ENCODE results near the gene HLA-A.
"Not testable (repeated sequence)": the region's sequence is repeated elsewhere in the genome, so short reads cannot be mapped to it uniquely, and the experiment has no call there.

Gene HLA-A

DNA sequence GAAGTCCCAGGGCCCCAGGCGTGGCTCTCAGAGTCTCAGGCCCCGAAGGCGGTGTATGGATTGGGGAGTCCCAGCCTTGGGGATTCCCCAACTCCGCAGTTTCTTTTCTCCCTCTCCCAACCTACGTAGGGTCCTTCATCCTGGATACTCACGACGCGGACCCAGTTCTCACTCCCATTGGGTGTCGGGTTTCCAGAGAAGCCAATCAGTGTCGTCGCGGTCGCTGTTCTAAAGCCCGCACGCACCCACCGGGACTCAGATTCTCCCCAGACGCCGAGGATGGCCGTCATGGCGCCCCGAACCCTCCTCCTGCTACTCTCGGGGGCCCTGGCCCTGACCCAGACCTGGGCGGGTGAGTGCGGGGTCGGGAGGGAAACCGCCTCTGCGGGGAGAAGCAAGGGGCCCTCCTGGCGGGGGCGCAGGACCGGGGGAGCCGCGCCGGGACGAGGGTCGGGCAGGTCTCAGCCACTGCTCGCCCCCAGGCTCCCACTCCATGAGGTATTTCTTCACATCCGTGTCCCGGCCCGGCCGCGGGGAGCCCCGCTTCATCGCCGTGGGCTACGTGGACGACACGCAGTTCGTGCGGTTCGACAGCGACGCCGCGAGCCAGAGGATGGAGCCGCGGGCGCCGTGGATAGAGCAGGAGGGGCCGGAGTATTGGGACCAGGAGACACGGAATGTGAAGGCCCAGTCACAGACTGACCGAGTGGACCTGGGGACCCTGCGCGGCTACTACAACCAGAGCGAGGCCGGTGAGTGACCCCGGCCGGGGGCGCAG lies at the start of gene HLA-A:
TSS of gene HLA-A (plus strand) at position 258 of the 778 bp plus-strand sequence. CDS start at position 280, 22 bp downstream.
- DNase-seq: peak; percentile 95

DNA sequence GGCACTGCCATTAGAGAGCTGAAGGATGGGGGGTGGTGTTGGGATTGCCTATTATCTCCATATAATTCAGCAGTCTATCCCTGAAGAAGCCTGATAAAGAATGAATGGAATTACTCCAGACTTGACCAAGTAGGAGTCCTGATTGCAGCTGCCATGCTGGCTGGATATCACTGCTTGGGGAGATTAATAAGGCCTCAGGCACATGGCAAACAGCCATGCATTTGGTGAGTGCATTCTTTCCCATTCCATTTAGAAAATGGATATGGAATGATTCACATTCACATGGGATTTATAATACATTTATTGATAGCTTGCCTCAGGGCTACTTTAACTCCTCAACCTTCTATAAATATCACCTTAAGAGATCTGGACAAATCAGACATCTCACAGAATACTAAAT lies 49.6 kb upstream of the HLA-A start:
- DNase-seq: no peak

DNA sequence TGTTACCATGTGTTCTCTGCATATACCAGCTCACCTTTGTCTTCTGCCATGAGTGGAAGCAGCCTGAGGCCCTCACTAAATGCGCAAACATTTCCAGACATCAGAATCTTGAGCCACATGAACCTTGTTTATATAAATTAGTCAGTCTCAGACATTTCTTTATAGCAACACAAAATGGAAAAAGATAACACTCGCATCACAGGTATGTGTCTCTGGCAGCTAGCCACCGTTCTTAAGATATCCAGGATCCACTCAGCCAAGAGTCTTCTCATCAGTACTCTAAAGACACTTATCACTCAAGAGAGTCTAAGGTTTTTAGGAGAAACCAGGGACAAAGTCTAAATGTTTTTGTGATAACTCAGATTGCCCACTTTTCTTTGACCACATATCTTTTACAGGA lies 43.1 kb upstream of the HLA-A start:
- DNase-seq: no peak

DNA sequence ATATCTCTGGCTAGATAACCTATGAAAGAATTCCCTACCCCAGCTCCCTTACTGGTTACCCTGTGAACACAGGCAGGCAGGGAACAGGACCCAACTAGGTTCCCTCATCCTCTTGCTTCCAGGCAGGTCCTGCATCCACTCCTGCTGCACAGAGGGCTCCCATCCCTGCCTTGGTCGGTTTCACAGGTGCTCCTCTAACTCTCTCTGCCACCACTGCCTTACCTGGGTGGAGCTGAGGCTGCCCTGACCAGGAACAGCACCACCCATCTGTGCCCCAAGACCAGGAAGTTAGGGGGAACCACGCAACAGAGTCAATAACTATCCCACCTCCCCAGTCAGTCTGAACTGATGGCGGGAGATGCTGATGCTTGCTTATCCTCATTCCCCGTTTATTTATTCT lies 37.0 kb upstream of the HLA-A start:
- no peak for DNase-seq

DNA sequence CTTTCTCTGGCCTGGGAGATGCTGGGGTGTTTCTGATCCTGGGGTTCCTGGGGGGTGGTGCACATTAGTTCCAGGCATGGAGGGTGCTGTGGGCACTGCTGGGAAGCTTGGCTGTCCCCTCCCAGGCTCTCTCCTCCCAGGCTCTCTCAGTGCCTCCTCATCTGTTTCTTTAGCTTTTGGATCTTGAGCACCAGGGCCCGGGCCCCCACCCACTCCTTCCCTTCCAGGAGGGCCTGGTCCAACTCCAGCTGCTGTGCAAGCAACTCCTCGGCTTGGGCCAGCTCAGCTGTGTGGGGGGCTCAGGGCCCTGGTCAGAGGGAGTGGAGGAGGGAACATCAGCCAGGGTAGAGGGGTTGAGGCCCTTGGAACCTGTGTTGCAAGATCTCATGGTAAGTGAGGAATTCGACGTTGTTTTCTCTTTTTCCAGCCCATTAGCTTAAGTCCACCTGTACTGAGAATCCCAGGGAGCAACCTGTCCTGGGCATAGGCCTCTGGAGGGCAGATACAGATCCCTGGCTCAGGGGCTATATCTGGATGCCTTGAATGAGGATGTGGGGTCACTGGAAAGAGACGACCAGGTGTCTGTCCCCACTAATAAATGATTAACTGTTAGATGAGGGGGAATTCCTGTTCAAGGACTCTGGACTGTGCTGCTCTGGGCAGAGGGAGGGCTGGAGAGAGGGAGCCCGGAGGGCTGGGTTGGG lies 34.5 kb upstream of the HLA-A start:
- DNase-seq: no peak

DNA sequence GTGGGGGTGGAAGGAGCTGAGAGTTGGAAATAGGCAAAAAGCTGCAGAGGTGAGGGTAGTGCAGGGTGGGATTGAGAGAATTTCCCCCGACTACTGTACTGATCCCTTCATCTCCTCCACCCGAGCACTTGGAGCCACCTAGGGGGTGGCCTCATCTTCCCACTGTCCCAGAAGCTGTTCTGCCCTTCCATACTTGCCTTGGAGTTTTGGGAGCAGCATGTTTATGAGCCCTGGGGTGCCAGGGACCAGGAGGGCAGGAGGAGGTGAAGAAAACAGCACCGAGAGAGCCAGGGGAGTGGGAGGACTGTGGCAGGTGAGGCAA lies 34.0 kb upstream of the HLA-A start:
- DNase-seq: no peak

DNA sequence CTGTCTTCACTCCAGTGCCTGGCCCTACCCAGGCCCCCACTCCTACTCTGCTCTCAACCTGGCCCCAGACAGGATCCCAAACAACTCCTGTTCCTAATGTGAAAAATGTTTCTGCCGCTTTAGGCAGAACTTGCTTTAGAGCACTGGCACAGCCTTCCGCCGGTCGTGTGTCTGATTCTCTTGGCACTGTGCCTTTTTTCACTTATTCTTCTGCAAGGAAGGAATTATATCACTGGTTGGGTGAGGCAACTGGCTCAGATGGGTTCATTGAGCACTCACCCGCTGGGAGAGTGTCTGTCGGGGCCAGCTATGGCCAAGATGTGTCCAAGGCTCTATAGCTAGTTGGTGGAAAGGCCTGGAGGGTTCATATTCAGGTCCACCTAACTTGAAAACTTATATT lies 33.6 kb upstream of the HLA-A start:
- DNase-seq: no peak

DNA sequence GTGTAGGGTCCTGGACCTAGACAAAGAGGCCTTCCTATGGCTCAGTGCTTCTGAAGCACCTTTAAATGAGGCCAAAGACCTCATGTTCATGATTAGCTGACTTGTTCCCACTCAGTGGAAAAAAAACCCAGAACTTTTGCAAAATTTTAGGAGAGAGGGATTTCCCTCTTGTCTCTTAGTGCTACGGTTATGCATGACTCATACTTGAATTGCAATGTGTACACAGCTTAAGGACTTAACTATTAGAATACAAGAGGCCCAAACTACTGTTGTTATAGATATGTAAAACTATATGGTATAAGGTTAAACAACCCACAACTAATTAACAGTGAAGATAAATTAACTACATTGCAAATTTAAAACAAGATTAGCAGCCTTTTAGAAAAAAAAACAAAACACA lies 32.3 kb upstream of the HLA-A start:
- no peak for DNase-seq

DNA sequence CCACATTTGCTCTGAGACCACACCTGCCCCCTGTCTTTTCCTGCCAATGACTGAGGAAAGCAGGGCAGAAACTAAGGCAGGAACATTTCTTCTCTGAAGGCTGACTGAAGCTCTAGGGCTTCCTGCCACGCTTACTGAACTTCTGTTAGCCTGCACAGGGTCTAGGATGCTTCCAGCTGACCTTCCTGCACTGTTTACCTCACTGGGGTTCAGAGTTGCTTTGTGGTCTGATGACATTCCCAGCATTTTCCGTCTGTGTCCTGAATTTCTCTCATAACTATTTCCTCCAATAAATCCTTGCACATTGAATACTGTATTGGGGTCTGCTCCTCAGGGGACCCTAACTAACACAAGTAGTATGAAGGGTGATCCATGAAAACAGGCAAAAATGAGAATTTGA lies 29.5 kb upstream of the HLA-A start:
- DNase-seq: no peak

DNA sequence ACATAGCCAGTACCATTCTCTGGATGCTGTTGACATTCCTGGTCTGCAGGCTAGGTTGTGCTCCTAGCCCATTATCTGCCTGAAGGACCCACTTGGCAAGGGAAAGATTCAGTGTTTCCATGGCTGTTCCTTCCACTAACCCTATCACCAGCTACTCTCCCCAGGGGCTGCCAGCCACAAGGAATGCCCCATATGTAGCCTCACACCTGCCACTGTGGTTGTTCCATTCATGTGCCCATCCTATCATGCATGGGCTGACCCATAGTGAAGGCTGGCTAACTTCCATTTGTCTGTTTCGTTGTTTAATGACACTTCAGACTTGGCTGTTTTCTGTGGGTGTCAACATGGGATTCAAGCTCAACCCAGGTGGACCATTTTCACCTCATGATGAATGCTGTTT lies 25.6 kb upstream of the HLA-A start:
- DNase-seq: no peak

DNA sequence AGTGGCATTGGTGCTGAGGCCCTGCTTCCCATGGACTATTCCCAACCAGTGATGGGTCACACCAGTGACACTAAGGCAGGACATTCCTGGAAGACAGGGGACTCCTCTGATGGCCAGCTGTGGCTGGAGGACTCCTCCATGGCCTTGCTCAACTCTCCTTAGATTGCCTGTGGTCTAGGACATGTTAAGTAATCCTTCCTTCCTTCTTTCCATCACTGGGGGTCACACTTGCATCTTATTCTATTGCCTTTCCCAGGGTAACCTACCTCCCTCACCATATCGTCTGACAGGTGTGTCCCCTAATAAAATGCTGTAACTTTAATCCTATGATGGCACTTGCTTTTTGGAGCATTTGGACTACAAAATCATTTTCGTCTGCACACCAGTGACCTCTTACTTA lies 24.5 kb upstream of the HLA-A start:
- no peak for DNase-seq

DNA sequence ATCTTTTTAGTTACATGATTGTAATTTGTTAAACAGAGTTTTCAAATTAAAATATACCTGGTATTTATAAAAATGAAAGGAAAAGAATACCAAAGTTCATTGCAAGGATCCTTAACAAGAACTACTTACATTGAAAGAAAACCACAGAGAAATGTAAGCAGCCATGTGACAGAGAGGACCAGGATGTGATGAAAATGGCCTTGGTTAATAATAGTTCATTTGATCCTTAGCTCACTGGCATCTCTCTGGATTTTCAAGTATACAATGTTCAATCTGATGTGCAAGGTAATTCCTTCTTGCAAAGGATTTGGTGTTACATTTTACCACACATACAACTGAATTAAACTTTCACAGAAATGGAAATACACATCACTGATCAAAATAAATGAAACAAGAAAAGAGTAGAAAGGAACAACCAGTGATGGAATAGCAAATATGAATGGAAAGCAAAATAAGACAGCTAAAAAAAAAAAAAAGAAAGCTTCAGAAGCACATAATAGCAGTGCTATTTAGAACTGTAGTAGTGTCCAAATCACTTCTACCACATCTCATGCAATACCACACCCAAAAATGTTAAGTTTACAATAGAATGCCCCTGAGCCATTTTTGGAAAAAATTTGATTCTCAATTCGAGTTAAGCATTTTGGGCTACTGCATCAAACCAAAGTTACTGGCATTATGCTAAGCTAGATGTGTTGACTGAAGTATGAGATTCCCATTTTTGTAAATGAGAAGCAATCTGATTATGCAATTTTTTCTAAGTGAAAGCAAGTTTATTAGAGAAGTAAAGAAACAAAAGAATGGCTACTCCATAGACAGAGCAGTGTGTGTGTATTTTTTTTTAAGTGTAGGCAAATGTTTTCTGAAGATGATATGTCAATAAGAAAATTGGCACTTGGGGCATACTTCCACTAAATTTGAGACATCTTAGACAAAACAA lies 22.6 kb upstream of the HLA-A start:
- DNase-seq: no peak

DNA sequence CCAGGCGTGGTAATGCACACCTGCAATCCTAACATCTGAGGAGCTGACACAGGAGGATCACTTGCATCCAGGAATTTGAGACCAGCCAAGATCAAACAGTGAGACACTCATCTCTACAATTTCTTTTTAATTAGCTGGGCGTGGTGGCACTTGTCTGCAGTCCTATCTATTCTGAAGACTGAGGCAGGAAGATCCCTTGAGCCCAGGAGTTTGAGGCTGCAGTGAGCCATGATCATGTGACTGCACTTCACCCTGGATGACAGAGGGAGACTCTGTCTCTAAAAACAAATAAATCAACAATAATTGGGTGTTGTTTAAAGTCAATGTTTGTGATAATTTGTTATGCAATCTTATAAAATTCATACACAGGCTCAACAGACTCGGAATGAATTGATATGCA lies 18.0 kb upstream of the HLA-A start:
- DNase-seq: no peak

DNA sequence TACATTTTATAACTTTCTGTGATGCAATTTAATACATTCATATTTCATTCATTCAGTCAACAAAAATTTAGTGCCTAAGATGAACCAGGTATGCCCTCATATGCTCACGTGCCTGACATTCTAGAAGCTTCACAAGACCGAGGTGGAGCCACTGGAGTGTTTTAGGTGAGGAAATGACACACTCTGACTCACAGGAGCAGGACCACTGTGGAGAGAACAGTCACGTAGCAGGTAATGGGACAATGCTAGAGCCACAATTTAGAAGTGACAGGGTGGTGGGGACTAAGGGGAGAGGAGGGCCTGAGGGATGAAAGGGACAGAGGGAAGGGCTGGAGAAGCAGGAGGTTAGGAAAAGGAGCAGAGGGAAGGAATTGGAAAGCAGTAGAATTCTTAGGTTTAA lies 17.6 kb upstream of the HLA-A start:
- no peak for DNase-seq

DNA sequence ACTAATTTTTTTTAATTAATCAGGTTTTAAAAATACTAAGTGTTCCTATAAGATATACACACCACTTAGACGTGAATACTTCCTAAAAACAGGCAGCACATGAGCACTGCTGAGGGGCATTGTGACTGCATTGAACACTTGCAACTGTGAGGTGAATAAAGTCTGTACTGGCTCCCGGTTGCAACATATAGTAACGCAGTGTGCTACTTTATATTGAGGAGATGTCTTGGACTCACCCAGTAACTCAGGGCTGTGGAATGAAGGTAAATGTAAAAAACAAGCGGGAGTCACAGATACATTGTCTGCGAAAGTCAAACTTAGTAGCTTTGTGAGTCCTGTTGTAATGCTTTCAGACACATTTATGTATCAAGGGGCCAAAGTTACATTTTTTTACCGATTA lies 17.0 kb upstream of the HLA-A start:
- DNase-seq: no peak

DNA sequence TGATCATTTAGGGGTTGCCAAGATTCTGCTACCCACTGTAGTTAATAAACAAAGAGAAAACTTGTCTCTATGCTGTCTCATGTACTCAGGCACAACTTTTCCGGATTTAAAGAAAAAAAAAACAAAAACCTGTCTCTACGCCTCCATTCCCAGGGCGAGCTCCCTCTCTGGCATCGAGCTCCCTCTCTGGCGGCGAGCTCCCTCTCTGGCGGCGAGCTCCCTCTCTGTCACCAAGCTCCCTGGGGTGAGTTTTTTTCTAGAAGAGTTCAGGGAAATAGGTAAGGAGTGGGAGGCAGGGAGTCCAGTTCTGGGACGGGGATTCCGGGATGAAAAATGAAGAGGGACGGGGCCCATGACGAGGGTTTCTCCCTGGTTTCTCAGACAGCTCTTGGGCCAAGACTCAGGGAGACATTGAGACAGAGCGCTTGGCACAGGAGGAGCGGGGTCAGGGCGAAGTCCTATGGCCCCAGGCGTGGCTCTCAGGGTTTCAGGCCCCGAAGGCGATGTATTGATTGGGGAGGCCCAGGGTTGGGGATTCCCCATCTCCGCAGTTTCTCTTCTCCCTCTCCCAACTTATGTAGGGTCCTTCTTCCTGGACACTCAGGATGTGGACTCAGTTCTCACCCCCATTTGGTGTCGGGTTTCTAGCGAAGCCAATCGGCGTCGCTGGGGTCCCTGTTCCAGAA lies 16.5 kb upstream of the HLA-A start:
- no peak for DNase-seq

DNA sequence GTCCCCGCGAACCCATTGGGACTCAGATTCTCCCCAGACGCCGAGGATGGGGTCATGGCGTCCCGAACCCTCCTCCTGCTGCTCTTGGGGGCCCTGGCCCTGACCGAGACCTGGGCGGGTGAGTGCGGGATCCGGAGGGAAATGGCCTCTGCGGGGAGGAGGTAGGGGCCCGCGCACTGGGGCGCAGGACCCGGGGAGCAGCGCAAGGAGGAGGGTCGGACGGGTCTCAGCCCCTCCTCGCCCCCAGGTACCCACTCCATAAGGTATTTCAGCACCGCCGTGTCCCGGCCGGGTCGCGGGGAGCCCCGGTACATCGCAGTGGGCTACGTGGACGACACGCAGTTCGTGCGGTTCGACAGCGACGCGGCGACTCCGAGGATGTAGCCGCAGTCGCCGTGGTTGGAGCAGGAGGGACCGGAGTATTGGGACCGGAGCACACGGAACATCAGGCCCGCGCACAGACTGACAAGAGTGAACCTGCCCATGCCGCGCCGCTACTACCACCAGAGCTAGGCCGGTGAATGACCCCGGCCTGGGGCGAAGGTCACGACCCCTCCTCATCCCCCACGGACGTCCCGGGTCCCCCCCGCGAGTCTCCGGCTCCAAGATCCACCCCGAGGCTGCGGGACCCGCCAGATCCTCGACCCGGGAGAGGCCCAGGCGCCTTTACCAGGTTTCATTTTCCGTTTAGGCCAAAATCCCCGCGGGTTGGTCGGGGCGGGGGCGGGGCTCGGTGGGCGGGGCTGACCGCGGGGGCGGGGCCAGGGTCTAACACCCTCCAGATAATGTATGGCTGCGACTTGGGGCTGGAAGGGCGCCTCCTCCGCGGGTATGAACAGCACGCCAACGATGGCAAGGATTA lies 15.7 kb upstream of the HLA-A start:
- peak; percentile 90 for DNase-seq

DNA sequence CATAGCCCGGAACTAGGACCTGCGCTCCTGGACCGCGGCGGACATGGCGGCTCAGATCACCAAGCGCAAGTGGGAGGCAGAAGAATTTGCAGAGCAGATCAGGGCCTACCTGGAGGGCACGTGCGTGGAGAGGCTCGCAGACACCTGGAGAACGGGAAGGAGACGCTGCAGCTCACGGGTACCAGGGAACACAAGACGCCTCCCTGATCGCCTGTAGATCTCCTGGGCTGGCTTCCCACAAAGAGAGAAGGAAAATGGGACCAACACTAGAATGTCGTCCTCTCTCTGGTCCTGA lies 15.1 kb upstream of the HLA-A start:
- DNase-seq: no peak

DNA sequence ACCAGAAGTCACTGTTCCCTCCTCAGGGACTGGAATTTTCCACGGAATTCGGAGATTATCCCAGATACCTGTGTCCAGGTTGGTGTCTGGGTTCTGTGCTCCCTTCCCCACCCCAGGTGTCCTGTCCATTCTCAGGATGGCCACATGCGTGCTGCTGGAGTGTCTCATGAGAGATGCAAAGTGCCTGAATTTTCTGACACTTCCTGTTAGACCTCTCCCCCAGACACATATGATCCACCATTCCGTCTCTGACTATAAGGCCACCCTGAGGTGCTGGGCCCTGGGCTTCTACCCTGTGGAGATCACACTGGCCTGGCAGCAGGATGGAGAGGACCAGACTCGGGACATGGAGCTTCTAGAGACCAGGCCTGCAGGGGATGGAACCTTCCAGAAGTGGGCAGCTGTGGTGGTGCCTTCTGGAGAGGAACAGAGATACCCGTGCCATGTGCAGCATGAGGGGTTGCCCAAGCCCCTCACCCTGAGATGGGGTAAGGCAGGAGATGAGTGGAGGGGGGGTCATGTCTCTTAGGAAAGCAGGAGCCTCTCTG lies 14.4 kb upstream of the HLA-A start:
- DNase-seq: no peak

DNA sequence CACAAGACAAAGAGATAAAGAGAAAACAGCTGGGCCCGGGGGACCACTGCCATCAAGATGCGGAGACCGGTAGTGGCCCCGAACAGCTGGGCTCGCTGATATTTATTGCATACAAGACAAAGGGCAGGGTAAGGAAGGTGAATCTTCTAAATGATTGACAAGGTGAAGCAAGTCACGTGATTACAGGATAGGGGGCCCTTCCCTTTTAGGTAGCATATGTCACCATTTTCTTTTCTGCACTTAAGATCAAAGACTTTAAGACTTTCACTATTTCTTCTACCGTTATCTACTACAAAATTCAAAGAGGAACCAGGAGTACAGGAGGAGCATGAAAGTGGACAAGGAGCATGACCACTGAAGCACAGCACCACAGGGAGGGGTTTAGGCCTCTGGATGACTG lies 12.3 kb upstream of the HLA-A start:
- not testable (repeated sequence) for DNase-seq

DNA sequence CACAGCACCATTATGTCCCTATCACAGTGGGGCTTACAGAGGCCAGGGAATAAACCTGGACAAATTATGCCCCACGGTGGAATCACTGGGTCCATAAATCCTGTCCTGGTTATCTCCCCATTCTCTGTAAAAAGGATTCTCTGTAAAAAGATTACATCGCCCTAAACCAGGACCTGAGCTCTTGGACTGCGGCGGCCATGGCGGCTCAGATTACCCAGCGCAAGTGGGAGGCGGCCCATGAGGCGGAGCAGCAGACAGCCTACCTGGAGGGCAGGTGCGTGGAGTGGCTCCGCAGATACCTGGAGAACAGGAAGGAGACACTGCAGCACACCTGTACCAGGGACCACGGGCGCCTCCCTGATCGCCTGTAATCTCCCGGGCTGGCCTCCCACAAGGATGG lies 8.4 kb upstream of the HLA-A start:
- no peak for DNase-seq
